GM23338 (cell line): ENCODE data around the gene FNDC11. TPM values are rescaled to one million over a fixed set of nuclear protein-coding genes. Genes with fewer than 3 reads are reported as not detected.

Experiments used
- ATAC-seq: fragments of 200-7000 bp; cut with Tn5 transposase; 3 replicates; pipeline ENCODE4 v1.9.1; 2020
- DNase-seq: peaks from one replicate; pipeline ENCODE4 v3.0.0-alpha.2; 2015; ENCODE audit warnings: low spot score
- H2AFZ ChIP-seq: fragments of 200-600 bp; sonication (generic); 2 replicates; pipeline ENCODE4 v1.8.0; 2016; ENCODE audit warnings: antibody characterized with exemption, mild to moderate bottlenecking, moderate library complexity
- H3F3A ChIP-seq: fragments of 200-600 bp; sonication (generic); replicated peaks from 2 replicates; pipeline ENCODE4 v1.8.0; 2017; ENCODE audit warnings: antibody characterized with exemption, mixed run types, low read depth
- H3K27ac ChIP-seq: fragments of 200-600 bp; sonication (generic); 2 replicates; pipeline ENCODE4 v1.6.1; 2016; ENCODE audit warnings: low read depth
- H3K27me3 ChIP-seq: fragments of 200-600 bp; sonication (generic); 2 replicates; pipeline ENCODE4 v1.8.0; 2016; ENCODE audit warnings: mild to moderate bottlenecking, mixed run types, moderate library complexity; ENCODE audit not compliant: insufficient read depth
- H3K36me3 ChIP-seq: fragments of 200-600 bp; sonication (generic); 2 replicates; pipeline ENCODE4 v1.8.0; 2016; ENCODE audit warnings: mild to moderate bottlenecking; ENCODE audit not compliant: insufficient read depth
- H3K4me1 ChIP-seq: fragments of 200-600 bp; sonication (generic); 2 replicates; pipeline ENCODE4 v1.8.0; 2016; ENCODE audit warnings: mild to moderate bottlenecking, moderate library complexity; ENCODE audit not compliant: insufficient read depth
- H3K4me2 ChIP-seq: fragments of 200-600 bp; sonication (generic); 2 replicates; pipeline ENCODE4 v1.7.1; 2017; ENCODE audit warnings: mixed run types
- H3K4me3 ChIP-seq: fragments of 200-600 bp; sonication (generic); 2 replicates; pipeline ENCODE4 v1.6.1; 2016; ENCODE audit warnings: mixed run types
- H3K79me2 ChIP-seq: fragments of 200-600 bp; sonication (generic); replicated peaks from 2 replicates; pipeline ENCODE4 v1.8.0; 2017; ENCODE audit warnings: mild to moderate bottlenecking; ENCODE audit not compliant: insufficient read depth
- H3K9me2 ChIP-seq: fragments of 200-600 bp; sonication (generic); 2 replicates; pipeline ENCODE4 v1.8.0; 2017; ENCODE audit not compliant: insufficient read depth
- H4K20me1 ChIP-seq: fragments of 200-600 bp; sonication (generic); replicated peaks from 2 replicates; pipeline ENCODE4 v1.8.0; 2017; ENCODE audit warnings: mild to moderate bottlenecking; ENCODE audit not compliant: insufficient read depth
- H3K27ac Mint-ChIP-seq: 2 replicates; pipeline ENCODE4 v1.8.0; 2020; ENCODE audit warnings: inconsistent platforms, mild to moderate bottlenecking, moderate library complexity, mixed read lengths
- H3K27me3 Mint-ChIP-seq: 3 replicates; pipeline ENCODE4 v1.8.0; 2022; ENCODE audit warnings: low read depth, mild to moderate bottlenecking, moderate library complexity, mixed read lengths, inconsistent platforms; ENCODE audit not compliant: insufficient read depth, poor library complexity
- H3K36me3 Mint-ChIP-seq: 3 replicates; pipeline ENCODE4 v1.8.0; 2021; ENCODE audit warnings: low read depth, mild to moderate bottlenecking, inconsistent platforms, moderate library complexity, mixed read lengths
- H3K4me1 Mint-ChIP-seq: 3 replicates; pipeline ENCODE4 v1.8.0; 2020; ENCODE audit warnings: mild to moderate bottlenecking, inconsistent platforms, mixed read lengths
- H3K4me3 Mint-ChIP-seq: 3 replicates; pipeline ENCODE4 v1.8.0; 2021; ENCODE audit warnings: moderate library complexity, mild to moderate bottlenecking, inconsistent platforms, mixed read lengths
- H3K9me3 Mint-ChIP-seq: 3 replicates; pipeline ENCODE4 v1.8.0; 2020; ENCODE audit warnings: moderate library complexity, mild to moderate bottlenecking, inconsistent platforms, mixed read lengths
- EZH2 ChIP-seq: fragments of 200-600 bp; sonication (generic); IDR thresholded peaks from one replicate; pipeline ENCODE4 v1.8.0; 2017; ENCODE audit warnings: antibody characterized with exemption, mild to moderate bottlenecking, low read depth; ENCODE audit not compliant: unreplicated experiment
- STAT1 ChIP-seq: IDR thresholded peaks from one replicate; pipeline ENCODE4 v1.6.1; 2016; ENCODE audit warnings: antibody characterized with exemption; ENCODE audit not compliant: unreplicated experiment
- ZNF114 ChIP-seq: fragments of 250-450 bp; sonication (Bioruptor Pico); IDR thresholded peaks from 2 replicates; pipeline ENCODE4 v1.5.0; 2020; ENCODE audit warnings: mild to moderate bottlenecking, moderate library complexity
- polyA plus RNA-seq: library from polyadenylated mRNA; unstranded; fragments of >200 nt; fragmentation: Nextera tagmentation; extraction: Ambion mirVana; gene quantifications from 2 replicates; pipeline ENCODE4 v1.2.1, GENCODE V29; 2016
- total RNA-seq: library from RNA; depleted of rRNA; stranded (reverse); fragments of >200 nt; shearing (Covaris generic); gene quantifications from 2 replicates; pipeline ENCODE4 v1.2.3, GENCODE V29; 2014
- TF ChIP-seq, protein P1 (sequence below): fragments of 250-450 bp; sonication (Bioruptor Pico); IDR thresholded peaks from 2 replicates; pipeline ENCODE4 v1.5.0; 2020; ENCODE audit warnings: mild to moderate bottlenecking, moderate library complexity
- TF ChIP-seq, protein P2 (sequence below), 2 experiments: fragments of 200-600 bp in 1 of 2; sonication (generic) in 1 of 2; conservative IDR thresholded peaks; 2 replicates each; pipeline versions ENCODE4 v1.5.1 to v1.6.1; 2016 to 2017; ENCODE audit warnings: antibody characterized with exemption in 2 of 2, low read depth in 2 of 2, mild to moderate bottlenecking in 2 of 2, moderate library complexity in 1 of 2
- TF ChIP-seq, protein P3 (sequence below): IDR thresholded peaks from 2 replicates; pipeline ENCODE4 v1.6.1; 2016; ENCODE audit warnings: antibody characterized with exemption
- TF ChIP-seq, protein P4 (sequence below): IDR thresholded peaks from one replicate; pipeline ENCODE4 v1.6.1; 2018; ENCODE audit warnings: antibody characterized with exemption; ENCODE audit not compliant: unreplicated experiment

FNDC11 gene
- total and polyA plus RNA-seq, 2 experiments from 2014 or later, result 3.4 to 5.3 TPM

DNA sequence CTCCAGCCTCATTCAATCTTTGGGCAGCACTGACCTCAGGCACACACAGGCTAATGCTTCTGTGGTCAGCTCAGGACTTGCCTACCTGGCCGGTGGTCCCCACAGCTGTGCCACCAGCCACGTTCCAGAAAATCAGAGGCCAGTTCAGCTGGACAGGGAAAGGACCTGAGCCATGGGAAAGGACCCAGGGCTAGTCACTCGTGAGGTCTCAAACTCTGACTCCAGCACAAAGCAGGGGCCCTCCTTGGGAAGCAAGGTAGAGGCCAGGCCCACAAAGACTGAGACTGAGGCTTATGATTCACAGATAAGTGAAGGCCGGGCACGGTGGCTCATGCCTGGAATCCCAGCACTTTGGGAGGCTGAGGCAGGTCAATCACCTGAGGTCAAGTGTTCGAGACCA, 42.5 kb downstream of the FNDC11 start:
- DNase-seq (no peak), ATAC-seq (no peak)
- Histone ChIP-seq H3K4me3 (no peak overlapping the region), H3K27me3 (no peaks in the 10 kb centered on the region), H3K79me2 (no peaks in the 10 kb centered on the region), H3K9me2 (no peaks in the 10 kb centered on the region), H3F3A (no peaks in the 10 kb centered on the region), H4K20me1 (peaks cover 3% of the 10 kb centered on the region; the same call in 1 of the 2 replicates), H3K4me2 (no peak overlapping the region), H3K27ac (no peak overlapping the region), H2AFZ (no peak overlapping the region), H3K4me1 (no peaks in the 10 kb centered on the region), H3K36me3 (peaks cover 7% of the 10 kb centered on the region; the same call in 1 of the 2 replicates)
- Mint-ChIP-seq H3K4me3 (no peak overlapping the region), H3K27ac (no peak overlapping the region; the same call in 1 of the 2 replicates), H3K36me3 (peaks cover 18% of the 10 kb centered on the region), H3K27me3 (peaks cover 3% of the 10 kb centered on the region), H3K4me1 (no peaks in the 10 kb centered on the region), H3K9me3 (no peaks in the 10 kb centered on the region)
- TF ChIP-seq STAT1, result no peak

DNA sequence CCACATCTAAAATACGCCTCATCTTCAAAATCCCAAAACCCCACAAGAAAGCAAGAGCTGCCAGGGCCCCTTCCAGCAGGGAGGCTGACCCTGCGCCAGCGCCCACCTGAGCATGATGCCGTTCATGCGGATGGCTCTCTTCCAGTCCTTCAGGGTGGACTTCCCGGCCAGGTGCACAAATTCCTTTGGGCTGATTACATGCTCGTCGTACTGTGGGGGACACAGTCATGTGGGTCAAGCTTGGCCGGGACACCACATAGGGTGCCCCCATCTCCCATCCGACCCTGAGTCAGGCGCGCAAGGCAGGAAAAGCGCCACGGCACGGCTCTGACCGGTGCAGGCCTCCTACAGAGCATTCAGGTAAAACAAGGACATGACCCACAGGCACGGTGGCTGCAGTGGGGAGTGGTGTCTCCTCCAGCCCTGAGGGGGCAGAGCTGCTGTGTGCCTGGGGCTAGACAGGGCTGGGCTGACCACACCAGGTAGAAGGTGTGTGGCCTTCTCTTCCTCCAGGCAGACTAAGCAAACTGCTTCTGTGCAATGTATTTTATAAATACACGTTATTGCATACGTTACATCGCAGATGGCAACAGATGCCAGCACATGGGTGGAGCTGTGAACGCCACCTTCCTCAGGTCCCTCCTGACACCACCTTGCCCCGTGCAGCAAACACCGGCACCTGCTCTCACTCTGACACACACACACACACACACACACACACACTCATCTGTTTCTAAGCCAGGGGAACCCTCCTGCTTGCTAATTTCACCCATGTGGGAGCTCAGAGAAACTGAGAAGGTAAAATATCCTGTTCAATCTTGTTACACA, 43.9 kb downstream of the FNDC11 start:
- Histone ChIP-seq H3F3A (0 out of 2 replicates have a peak, but pooled peaks cover 5% of the 10 kb centered on the region), H3K27ac (no peak overlapping the region), H3K4me2 (no peak overlapping the region), H3K27me3 (no peaks in the 10 kb centered on the region), H3K4me3 (no peak overlapping the region), H4K20me1 (peaks cover 3% of the 10 kb centered on the region; the same call in 1 of the 2 replicates), H2AFZ (no peak overlapping the region), H3K4me1 (no peaks in the 10 kb centered on the region), H3K36me3 (peaks cover 11% of the 10 kb centered on the region; the same call in 1 of the 2 replicates), H3K79me2 (no peaks in the 10 kb centered on the region), H3K9me2 (no peaks in the 10 kb centered on the region)
- no peak overlapping the region for H3K4me3 Mint-ChIP-seq
- peaks cover 3% of the 10 kb centered on the region for H3K27me3 Mint-ChIP-seq
- no peak for ATAC-seq
- peaks cover 30% of the 10 kb centered on the region for H3K36me3 Mint-ChIP-seq
- H3K9me3 Mint-ChIP-seq, result no peaks in the 10 kb centered on the region
- no peak for DNase-seq
- H3K27ac Mint-ChIP-seq, result no peak overlapping the region
- no peaks in the 10 kb centered on the region for H3K4me1 Mint-ChIP-seq
- no peak for TF ChIP-seq STAT1
- no peak for TF ChIP-seq ZNF114 (CRISPR knock-in tag)
- TF ChIP-seq, protein P1, sequence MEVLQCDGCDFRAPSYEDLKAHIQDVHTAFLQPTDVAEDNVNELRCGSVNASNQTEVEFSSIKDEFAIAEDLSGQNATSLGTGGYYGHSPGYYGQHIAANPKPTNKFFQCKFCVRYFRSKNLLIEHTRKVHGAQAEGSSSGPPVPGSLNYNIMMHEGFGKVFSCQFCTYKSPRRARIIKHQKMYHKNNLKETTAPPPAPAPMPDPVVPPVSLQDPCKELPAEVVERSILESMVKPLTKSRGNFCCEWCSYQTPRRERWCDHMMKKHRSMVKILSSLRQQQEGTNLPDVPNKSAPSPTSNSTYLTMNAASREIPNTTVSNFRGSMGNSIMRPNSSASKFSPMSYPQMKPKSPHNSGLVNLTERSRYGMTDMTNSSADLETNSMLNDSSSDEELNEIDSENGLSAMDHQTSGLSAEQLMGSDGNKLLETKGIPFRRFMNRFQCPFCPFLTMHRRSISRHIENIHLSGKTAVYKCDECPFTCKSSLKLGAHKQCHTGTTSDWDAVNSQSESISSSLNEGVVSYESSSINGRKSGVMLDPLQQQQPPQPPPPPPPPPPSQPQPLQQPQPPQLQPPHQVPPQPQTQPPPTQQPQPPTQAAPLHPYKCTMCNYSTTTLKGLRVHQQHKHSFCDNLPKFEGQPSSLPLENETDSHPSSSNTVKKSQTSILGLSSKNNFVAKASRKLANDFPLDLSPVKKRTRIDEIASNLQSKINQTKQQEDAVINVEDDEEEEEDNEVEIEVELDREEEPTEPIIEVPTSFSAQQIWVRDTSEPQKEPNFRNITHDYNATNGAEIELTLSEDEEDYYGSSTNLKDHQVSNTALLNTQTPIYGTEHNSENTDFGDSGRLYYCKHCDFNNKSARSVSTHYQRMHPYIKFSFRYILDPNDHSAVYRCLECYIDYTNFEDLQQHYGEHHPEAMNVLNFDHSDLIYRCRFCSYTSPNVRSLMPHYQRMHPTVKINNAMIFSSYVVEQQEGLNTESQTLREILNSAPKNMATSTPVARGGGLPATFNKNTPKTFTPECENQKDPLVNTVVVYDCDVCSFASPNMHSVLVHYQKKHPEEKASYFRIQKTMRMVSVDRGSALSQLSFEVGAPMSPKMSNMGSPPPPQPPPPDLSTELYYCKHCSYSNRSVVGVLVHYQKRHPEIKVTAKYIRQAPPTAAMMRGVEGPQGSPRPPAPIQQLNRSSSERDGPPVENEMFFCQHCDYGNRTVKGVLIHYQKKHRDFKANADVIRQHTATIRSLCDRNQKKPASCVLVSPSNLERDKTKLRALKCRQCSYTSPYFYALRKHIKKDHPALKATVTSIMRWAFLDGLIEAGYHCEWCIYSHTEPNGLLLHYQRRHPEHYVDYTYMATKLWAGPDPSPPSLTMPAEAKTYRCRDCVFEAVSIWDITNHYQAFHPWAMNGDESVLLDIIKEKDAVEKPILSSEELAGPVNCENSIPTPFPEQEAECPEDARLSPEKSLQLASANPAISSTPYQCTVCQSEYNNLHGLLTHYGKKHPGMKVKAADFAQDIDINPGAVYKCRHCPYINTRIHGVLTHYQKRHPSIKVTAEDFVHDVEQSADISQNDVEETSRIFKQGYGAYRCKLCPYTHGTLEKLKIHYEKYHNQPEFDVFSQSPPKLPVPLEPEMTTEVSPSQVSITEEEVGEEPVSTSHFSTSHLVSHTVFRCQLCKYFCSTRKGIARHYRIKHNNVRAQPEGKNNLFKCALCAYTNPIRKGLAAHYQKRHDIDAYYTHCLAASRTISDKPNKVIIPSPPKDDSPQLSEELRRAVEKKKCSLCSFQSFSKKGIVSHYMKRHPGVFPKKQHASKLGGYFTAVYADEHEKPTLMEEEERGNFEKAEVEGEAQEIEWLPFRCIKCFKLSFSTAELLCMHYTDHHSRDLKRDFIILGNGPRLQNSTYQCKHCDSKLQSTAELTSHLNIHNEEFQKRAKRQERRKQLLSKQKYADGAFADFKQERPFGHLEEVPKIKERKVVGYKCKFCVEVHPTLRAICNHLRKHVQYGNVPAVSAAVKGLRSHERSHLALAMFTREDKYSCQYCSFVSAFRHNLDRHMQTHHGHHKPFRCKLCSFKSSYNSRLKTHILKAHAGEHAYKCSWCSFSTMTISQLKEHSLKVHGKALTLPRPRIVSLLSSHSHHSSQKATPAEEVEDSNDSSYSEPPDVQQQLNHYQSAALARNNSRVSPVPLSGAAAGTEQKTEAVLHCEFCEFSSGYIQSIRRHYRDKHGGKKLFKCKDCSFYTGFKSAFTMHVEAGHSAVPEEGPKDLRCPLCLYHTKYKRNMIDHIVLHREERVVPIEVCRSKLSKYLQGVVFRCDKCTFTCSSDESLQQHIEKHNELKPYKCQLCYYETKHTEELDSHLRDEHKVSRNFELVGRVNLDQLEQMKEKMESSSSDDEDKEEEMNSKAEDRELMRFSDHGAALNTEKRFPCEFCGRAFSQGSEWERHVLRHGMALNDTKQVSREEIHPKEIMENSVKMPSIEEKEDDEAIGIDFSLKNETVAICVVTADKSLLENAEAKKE (CRISPR knock-in tag), result no peak
- TF ChIP-seq EZH2, result no peak
- TF ChIP-seq, protein P2, sequence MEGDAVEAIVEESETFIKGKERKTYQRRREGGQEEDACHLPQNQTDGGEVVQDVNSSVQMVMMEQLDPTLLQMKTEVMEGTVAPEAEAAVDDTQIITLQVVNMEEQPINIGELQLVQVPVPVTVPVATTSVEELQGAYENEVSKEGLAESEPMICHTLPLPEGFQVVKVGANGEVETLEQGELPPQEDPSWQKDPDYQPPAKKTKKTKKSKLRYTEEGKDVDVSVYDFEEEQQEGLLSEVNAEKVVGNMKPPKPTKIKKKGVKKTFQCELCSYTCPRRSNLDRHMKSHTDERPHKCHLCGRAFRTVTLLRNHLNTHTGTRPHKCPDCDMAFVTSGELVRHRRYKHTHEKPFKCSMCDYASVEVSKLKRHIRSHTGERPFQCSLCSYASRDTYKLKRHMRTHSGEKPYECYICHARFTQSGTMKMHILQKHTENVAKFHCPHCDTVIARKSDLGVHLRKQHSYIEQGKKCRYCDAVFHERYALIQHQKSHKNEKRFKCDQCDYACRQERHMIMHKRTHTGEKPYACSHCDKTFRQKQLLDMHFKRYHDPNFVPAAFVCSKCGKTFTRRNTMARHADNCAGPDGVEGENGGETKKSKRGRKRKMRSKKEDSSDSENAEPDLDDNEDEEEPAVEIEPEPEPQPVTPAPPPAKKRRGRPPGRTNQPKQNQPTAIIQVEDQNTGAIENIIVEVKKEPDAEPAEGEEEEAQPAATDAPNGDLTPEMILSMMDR (conservative IDR thresholded peaks at IDR 0.05; ENCODE audit: low read depth in 2 of 2), result no peak
- TF ChIP-seq, protein P3, sequence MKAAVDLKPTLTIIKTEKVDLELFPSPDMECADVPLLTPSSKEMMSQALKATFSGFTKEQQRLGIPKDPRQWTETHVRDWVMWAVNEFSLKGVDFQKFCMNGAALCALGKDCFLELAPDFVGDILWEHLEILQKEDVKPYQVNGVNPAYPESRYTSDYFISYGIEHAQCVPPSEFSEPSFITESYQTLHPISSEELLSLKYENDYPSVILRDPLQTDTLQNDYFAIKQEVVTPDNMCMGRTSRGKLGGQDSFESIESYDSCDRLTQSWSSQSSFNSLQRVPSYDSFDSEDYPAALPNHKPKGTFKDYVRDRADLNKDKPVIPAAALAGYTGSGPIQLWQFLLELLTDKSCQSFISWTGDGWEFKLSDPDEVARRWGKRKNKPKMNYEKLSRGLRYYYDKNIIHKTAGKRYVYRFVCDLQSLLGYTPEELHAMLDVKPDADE, result no peak
- TF ChIP-seq, protein P4, sequence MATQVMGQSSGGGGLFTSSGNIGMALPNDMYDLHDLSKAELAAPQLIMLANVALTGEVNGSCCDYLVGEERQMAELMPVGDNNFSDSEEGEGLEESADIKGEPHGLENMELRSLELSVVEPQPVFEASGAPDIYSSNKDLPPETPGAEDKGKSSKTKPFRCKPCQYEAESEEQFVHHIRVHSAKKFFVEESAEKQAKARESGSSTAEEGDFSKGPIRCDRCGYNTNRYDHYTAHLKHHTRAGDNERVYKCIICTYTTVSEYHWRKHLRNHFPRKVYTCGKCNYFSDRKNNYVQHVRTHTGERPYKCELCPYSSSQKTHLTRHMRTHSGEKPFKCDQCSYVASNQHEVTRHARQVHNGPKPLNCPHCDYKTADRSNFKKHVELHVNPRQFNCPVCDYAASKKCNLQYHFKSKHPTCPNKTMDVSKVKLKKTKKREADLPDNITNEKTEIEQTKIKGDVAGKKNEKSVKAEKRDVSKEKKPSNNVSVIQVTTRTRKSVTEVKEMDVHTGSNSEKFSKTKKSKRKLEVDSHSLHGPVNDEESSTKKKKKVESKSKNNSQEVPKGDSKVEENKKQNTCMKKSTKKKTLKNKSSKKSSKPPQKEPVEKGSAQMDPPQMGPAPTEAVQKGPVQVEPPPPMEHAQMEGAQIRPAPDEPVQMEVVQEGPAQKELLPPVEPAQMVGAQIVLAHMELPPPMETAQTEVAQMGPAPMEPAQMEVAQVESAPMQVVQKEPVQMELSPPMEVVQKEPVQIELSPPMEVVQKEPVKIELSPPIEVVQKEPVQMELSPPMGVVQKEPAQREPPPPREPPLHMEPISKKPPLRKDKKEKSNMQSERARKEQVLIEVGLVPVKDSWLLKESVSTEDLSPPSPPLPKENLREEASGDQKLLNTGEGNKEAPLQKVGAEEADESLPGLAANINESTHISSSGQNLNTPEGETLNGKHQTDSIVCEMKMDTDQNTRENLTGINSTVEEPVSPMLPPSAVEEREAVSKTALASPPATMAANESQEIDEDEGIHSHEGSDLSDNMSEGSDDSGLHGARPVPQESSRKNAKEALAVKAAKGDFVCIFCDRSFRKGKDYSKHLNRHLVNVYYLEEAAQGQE, result no peak
